Measurements from ENCODE around the gene HSPG2. TPM values are rescaled to one million over a fixed set of nuclear protein-coding genes. Genes with fewer than 3 reads are reported as not detected.

HSPG2 gene
- total RNA-seq, 1 experiment from 2014 or later, result 35.1 TPM

DNA sequence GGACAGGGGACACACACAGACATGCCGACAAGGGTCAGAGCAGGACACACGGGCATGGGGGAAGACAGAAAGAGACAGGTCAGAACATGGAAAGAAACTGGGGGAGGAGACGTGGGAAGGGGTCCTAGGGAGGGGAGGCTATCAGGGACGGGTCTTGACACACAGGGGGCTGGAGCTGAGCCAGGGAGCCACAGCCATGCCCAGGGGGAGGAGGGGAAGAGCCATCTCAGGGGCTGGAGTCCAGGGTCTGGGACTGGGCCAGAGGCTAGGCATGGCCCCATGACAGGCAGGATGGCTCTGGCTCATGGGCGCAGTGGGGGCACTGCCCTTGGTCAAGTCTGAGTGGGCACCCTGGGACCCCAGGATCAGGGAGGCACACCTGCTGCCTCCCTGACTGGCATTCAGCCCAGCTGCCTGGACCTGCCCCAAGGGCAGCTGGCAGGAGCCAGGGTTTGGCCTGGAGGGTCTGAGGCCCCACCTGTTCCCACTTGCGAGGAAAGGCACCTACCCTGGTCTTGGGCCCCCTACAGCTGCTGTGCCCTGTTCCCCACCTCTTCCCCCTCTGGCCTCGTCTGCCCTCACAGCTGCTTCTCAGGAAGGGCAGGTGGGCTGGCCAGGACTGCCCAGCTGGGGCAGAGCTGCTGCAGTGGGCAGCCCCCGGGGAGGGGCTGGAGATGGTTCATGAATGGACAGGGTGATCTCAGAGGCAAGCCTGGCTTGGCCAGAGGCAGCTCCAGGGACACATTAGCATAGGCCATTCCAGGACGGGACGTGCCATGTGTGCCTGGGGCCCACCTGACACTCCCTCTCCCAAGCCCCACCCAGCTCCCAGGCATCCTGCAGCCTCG lies 42.9 kb downstream of the HSPG2 start:
- ChIA-PET CTCF (no interaction called here), POLR2A (ENCODE audit: unreplicated experiment) (no interaction called here)
- Histone ChIP-seq H3K9me3 (ENCODE audit: low read length) (no peaks in the 10 kb centered on the region), H3F3A (ENCODE audit: low read length, unreplicated experiment) (no peaks in the 10 kb centered on the region), H3K4me3 (ENCODE audit: low read length) (no peak overlapping the region), H3K27me3 (ENCODE audit: low read length) (no peaks in the 10 kb centered on the region), H3K4me1 (ENCODE audit: insufficient read depth, low read length) (no peaks in the 10 kb centered on the region), H3K9me2 (replicated peaks; ENCODE audit: low read length) (no peaks in the 10 kb centered on the region), H2AFZ (ENCODE audit: low read length) (no peak overlapping the region), H3K9ac (ENCODE audit: low read length) (no peak overlapping the region), H3K27ac (ENCODE audit: low read length) (no peak overlapping the region), H3K4me2 (ENCODE audit: low read length) (no peak overlapping the region), H4K20me1 (ENCODE audit: low read length) (no peaks in the 10 kb centered on the region), H3K36me3 (ENCODE audit: low read depth, low read length) (no peaks in the 10 kb centered on the region; the same call in 1 of the 2 replicates), H3K79me2 (ENCODE audit: low read length) (no peaks in the 10 kb centered on the region)
- TF ChIP-seq EZH2phosphoT487 (IDR thresholded peaks at IDR 0.05; ENCODE audit: borderline replicate concordance, low read length) (no peak), EZH2 (IDR thresholded peaks at IDR 0.05; ENCODE audit: low read length, unreplicated experiment) (no peak)
- TF ChIP-seq, protein P1, sequence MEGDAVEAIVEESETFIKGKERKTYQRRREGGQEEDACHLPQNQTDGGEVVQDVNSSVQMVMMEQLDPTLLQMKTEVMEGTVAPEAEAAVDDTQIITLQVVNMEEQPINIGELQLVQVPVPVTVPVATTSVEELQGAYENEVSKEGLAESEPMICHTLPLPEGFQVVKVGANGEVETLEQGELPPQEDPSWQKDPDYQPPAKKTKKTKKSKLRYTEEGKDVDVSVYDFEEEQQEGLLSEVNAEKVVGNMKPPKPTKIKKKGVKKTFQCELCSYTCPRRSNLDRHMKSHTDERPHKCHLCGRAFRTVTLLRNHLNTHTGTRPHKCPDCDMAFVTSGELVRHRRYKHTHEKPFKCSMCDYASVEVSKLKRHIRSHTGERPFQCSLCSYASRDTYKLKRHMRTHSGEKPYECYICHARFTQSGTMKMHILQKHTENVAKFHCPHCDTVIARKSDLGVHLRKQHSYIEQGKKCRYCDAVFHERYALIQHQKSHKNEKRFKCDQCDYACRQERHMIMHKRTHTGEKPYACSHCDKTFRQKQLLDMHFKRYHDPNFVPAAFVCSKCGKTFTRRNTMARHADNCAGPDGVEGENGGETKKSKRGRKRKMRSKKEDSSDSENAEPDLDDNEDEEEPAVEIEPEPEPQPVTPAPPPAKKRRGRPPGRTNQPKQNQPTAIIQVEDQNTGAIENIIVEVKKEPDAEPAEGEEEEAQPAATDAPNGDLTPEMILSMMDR (conservative IDR thresholded peaks at IDR 0.05; ENCODE audit: low read depth, low read length), result no peak
- intact Hi-C loops (cut with micrococcal nuclease), result no loop called here
- ATAC-seq (no peak), DNase-seq (no peak)
- BruUV-seq (replicated peaks), result no TSS peak

DNA sequence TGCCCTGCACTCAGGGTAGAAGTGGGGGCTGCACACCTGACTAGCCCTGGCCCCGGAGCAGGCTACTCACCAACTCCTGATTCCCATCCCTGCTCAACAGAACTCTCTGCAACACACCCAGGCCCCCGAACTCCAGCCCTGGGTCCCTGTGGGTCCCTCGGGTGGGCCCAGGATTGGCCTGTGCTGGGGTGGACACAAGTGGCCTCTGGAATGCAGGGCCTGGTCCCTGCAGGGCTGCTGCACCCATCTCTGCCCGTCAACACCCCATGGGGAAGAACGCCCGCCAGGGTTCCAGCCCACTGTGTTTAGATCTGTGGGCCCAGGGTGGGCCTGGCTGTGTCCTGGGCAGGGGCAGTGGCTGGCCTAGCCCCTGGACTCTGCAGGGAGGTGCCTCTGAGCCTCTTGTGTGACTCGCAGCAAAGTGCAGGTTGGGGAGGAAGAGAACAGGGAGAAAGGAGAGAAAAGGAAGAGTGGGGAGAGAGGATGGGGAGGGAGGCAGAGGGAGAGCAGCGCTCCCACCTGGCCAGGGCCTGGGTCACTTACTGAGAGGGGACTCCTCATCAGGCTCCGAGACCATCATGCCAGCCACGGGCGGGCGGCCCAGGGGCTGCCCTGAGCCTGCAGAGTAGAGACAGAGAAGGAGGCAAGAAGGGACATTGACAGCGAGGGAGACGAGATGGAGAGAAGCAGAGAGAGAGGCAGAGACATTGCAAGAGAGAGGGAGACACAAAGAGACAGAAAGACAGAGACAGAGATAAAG lies 43.9 kb downstream of the HSPG2 start:
- TF ChIP-seq, protein P1 (conservative IDR thresholded peaks at IDR 0.05; ENCODE audit: low read depth, low read length), result no peak
- no peak for TF ChIP-seq EZH2 (IDR thresholded peaks at IDR 0.05; ENCODE audit: low read length, unreplicated experiment)
- TF ChIP-seq EZH2phosphoT487 (IDR thresholded peaks at IDR 0.05; ENCODE audit: borderline replicate concordance, low read length), result no peak
- H3F3A ChIP-seq (ENCODE audit: low read length, unreplicated experiment), result no peaks in the 10 kb centered on the region
- H3K4me3 ChIP-seq (ENCODE audit: low read length), result no peak overlapping the region
- no peaks in the 10 kb centered on the region for H3K9me2 ChIP-seq (replicated peaks; ENCODE audit: low read length)
- no peaks in the 10 kb centered on the region; the same call in 1 of the 2 replicates for H3K36me3 ChIP-seq (ENCODE audit: low read depth, low read length)
- no peaks in the 10 kb centered on the region for H4K20me1 ChIP-seq (ENCODE audit: low read length)
- CTCF ChIA-PET, result no interaction called here
- no peak overlapping the region for H3K9ac ChIP-seq (ENCODE audit: low read length)
- no TSS peak for BruUV-seq (replicated peaks)
- no peak overlapping the region for H2AFZ ChIP-seq (ENCODE audit: low read length)
- POLR2A ChIA-PET (ENCODE audit: unreplicated experiment), result no interaction called here
- H3K27me3 ChIP-seq (ENCODE audit: low read length), result no peaks in the 10 kb centered on the region
- intact Hi-C loops (cut with micrococcal nuclease), result no loop called here
- H3K27ac ChIP-seq (ENCODE audit: low read length), result no peak overlapping the region
- DNase-seq (no peak), ATAC-seq (no peak)
- no peaks in the 10 kb centered on the region for H3K79me2 ChIP-seq (ENCODE audit: low read length)
- H3K4me1 ChIP-seq (ENCODE audit: insufficient read depth, low read length), result no peaks in the 10 kb centered on the region
- no peaks in the 10 kb centered on the region for H3K9me3 ChIP-seq (ENCODE audit: low read length)
- no peak overlapping the region for H3K4me2 ChIP-seq (ENCODE audit: low read length)

Measured in PC-3 (cell line).